GM12875 (cell line): ENCODE measurements around the gene DNAJB6.

Experiments used
- H3K4me3 ChIP-seq: one replicate; pipeline ENCODE4 v1.5.1; 2011; ENCODE audit warnings: low read depth, low read length, control low read depth
- TF ChIP-seq, protein P1 (sequence below): IDR thresholded peaks from 2 replicates; pipeline ENCODE4 v1.5.1; 2011; ENCODE audit warnings: low read depth, mild to moderate bottlenecking, control low read depth, inconsistent platforms, low read length, moderate library complexity, borderline replicate concordance; ENCODE audit not compliant: insufficient read depth

Gene DNAJB6

DNA sequence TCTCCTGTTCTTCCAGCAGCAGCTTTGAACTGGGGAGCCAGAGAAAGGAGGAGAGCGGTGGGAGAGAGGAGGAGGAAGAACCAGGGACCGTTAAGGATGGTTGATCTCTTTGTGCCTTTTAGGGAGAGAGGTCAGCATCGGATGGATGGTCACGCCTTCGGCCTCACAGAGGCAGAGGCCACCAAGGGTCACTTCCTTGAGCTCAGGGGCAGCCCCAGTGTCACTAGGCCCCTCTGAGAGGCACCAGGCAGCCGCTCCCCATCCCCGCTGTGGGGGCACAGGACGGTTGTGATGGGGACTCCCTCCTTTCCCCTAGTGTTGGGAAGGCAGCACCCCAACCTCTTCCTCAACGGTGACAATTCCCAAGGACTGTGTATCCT, 121.4 kb downstream of the DNAJB6 start:
- TF ChIP-seq, protein P1, sequence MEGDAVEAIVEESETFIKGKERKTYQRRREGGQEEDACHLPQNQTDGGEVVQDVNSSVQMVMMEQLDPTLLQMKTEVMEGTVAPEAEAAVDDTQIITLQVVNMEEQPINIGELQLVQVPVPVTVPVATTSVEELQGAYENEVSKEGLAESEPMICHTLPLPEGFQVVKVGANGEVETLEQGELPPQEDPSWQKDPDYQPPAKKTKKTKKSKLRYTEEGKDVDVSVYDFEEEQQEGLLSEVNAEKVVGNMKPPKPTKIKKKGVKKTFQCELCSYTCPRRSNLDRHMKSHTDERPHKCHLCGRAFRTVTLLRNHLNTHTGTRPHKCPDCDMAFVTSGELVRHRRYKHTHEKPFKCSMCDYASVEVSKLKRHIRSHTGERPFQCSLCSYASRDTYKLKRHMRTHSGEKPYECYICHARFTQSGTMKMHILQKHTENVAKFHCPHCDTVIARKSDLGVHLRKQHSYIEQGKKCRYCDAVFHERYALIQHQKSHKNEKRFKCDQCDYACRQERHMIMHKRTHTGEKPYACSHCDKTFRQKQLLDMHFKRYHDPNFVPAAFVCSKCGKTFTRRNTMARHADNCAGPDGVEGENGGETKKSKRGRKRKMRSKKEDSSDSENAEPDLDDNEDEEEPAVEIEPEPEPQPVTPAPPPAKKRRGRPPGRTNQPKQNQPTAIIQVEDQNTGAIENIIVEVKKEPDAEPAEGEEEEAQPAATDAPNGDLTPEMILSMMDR, result no peak
- H3K4me3 ChIP-seq, result no peak overlapping the region

DNA sequence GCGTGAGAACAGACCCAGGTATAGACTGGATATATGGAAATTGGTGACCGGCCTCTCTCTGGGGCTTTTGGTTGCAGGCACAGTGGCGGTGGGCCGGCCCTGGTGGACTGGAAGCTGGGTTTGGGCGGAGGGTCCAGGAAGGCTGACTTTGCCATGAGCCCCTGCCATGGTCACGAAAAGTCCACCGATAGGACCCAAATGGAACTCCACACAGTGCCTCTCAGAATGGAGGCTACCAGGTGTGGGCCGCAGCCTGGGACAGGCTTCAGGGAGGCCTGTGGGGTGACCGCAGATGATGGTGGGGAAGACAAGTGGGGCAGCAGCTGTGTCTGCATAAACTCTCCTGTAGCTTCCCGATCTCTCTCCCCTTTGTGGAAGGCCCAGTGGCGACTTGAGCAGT, 123.2 kb downstream of the DNAJB6 start:
- H3K4me3 ChIP-seq, result no peak overlapping the region
- TF ChIP-seq, protein P1, result no peak

DNA sequence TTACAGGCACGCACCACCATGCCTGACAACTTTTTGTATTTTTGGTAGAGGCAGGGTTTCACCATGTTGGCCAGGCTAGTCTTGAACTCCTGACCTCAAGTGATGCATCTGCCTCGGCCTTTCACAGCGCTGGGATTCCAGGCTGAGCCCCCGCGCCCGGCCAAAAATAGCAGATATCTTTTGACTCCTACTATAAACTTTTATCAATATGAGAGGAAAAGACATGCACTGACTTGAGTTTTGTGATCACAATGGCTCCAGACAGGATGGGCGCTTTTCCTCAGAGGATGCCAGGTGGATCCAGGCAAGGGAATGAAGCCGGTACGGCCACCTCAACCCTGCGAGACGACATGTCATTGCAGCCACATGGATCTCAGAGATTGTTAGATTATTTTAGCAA, 123.9 kb downstream of the DNAJB6 start:
- H3K4me3 ChIP-seq, result no peak overlapping the region
- TF ChIP-seq, protein P1, result no peak

DNA sequence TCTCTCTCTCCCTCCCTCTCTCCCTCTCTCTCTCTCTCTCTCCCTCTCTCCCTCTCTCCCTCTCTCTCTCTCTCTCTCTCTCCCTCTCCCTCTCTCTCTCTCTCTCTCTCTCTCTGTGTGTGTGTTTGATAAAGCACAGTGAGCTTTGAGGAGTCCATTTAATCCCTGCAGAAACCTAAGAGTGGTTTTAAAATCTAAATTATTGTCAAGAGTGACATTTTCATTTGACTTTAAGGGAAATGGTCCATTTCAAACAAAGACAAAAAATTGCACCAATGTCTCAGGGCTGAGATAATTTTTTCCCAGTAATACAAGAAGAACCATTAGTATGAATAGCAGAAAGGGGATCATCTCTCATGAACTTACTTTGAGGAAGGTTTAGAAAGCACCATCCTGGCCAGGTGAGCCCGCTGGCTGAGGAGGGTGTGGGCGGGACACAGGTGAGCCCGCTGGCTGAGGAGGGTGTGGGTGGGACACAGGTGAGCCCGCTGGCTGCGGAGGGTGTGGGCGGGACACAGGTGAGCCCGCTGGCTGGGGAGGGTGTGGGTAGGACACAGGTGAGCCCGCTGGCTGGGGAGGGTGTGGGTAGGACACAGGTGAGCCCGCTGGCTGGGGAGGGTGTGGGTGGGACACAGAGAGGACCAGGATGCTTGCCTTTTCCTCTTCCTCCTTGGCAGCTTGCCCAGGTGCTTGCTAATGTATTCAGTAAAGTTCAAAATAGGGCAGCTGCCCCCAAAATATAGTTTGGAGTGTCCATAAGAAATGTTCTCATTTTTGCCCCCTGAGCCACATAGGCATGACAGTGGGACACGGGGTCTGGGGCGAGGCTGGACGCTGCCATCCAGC, 125.0 kb downstream of the DNAJB6 start:
- no peak overlapping the region for H3K4me3 ChIP-seq
- TF ChIP-seq, protein P1, result no peak

DNA sequence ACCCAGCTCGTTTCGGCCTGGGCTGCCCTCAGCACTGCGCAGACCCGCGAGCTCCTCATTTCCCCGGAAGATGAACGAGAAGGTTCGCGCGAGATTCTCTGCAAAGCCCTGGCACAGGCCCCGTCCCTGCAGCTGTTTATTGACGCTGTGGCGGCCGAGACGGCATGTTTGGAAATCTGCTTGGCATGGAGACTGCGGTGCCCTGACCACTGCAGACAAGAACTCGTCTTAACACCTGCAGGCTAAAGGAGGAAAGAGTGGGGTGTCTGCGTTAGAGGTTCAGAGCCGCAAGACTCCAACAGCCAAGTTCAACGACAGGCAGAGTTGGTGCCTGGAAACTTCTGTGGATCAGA, 125.6 kb downstream of the DNAJB6 start:
- TF ChIP-seq, protein P1, result no peak
- H3K4me3 ChIP-seq, result no peak overlapping the region

DNA sequence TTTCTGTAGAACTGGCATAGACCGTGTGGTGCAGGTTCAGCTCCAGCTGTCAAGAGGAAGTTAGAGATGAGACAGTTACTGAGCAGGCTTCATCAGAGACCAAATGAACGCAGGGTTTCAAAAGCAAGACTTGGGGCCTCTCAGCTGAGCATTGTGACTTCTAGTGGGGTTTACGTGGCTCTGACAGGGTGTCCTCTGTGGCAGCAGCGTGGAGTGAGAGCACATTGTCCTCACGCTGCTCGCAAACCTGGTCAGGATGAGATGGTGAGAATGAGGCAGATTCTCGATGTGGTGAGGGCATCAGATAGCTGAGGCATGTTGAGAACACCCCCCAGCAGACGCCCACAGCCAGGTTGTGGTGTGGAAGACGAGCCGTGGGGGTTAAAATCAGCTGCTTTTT, 126.0 kb downstream of the DNAJB6 start:
- H3K4me3 ChIP-seq, result no peak overlapping the region
- TF ChIP-seq, protein P1, result no peak

DNA sequence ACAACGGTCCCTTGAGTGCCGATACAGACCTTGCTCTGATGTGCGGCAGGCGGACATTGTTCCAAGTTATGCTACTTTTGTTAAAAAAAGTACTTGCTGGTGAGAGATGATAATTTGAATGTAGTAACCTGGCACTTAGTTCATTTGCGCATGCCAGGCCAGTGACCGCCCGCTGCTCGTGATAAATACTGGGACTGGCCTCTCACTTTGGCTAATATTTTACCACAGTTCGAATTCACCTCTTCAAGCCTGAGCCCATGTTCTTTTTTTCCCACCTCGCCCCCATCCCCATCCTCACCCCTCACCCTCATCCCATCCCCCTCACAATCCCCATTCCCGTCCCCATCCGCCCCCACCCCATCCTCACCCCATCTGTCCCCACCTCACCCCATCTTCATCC, 126.4 kb downstream of the DNAJB6 start:
- H3K4me3 ChIP-seq, result no peak overlapping the region
- TF ChIP-seq, protein P1, result no peak
